ENCODE measurements around the gene GABRG1.

The GABRG1 gene

GRCh38 chr4:46123913-46124755 is at the start of gene GABRG1:
Gene GABRG1 (minus strand): TSS chr4:46124054. CDS start chr4:46123913, 141 bp downstream.
- DNase-seq (ENCODE audit: low spot score): peak; percentile 70

GRCh38 chr4:46146993-46147392 is 23.1 kb upstream of the GABRG1 start:
- DNase-seq (ENCODE audit: low spot score): no peak

- DNase-seq (ENCODE audit: low spot score): no peak
Observed at GRCh38 chr4:46131498-46132057, 7.7 kb upstream of the GABRG1 start.

DNA sequence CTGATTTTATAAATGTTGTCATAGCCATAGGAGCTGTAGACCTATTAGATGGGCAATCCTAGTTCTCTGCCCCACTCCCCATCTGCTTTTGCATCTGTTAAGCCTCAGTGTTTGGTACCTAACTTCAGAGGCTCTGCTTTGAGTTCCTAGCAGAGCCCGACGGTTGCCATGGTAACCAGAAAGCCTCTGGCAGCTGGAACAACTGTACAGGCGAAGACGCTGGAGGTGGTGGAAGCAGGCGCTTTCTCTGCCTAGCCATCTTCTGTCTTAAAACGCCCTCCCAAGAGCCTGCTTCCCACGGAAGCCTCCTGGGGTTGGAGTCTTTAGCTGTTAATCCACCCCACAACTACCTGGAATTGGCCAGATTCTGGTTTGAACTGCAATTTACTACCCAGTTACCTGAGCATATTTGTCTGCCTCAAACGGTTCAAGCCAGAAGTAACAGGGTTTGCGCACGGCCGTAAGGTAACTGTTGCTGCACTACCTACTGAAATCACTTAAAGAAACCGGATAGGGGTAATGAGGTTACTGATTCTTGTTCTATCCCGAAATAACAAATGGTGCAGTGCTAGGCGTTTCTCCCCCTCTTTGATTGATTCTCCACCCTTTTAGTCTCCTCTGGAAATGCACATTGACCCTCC is 1.0 kb upstream of the GABRG1 start:
- peak; percentile 45 for DNase-seq (ENCODE audit: low spot score)

GRCh38 chr4:46081674-46082073 is 42.2 kb downstream of the GABRG1 start:
- no peak for DNase-seq (ENCODE audit: low spot score)

GRCh38 chr4:46081248-46081647 is 42.6 kb downstream of the GABRG1 start:
- DNase-seq (ENCODE audit: low spot score): no peak

DNA sequence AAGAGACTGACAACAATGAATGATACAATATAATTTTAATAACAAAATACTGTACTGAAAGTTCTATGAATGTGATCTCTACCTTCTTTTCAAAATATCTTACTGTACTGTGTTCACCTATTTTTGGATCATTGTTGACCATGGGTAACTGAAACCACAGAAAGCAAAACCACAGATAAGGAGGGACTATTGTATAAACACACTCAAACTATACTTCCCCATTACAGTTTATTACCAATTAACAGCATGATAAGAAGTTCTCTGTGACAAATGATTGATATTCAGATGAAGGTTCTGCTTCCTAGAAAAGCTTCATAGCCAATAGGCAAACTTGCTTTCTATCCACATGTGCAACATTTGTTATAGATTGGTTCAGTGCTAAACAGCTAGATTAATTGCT is 50.1 kb downstream of the GABRG1 start:
- no peak for DNase-seq (ENCODE audit: low spot score)

GRCh38 chr4:46051392-46051791 is 72.5 kb downstream of the GABRG1 start:
- no peak for DNase-seq (ENCODE audit: low spot score)

DNA sequence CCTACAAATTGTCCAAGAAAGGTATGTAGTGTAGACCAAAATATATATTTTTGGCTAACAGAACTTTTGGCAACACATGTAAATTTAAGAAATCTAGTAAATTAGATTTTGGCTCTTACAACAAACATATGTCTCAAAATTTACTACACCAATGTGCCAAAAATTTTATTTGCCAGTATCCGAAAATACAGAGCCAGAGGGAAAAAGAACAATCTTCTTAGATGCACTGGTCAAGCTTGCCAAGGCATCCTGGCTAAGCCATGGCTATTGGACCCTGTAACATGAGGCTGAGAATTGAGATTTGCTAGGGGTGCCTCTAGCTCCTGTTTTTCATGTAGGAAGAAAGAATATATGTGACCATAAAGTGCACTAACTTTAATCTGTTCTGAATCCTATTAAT is 91.8 kb downstream of the GABRG1 start:
- no peak for DNase-seq (ENCODE audit: low spot score)

- DNase-seq (ENCODE audit: low spot score): no peak
Observed at GRCh38 chr4:46016306-46016705, 107.5 kb downstream of the GABRG1 start.

DNA sequence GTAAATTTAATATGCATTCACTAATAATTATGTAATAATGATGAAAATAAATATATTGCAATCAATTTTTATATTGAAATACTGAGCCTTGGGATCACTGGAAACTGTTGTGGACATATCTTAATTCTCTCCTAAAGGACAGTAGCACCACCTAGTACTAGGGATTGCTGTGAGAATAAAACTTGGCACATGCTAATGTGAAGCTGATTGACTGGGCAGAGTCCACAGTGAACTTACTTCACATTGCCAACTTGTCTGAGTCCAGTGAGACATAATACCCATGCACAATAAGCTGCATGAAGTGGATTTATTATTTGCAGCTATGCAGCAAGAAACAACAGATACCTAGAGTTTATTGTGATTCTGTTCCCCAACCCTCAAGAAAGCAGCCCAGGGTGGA is 131.1 kb downstream of the GABRG1 start:
- no peak for DNase-seq (ENCODE audit: low spot score)

DNA sequence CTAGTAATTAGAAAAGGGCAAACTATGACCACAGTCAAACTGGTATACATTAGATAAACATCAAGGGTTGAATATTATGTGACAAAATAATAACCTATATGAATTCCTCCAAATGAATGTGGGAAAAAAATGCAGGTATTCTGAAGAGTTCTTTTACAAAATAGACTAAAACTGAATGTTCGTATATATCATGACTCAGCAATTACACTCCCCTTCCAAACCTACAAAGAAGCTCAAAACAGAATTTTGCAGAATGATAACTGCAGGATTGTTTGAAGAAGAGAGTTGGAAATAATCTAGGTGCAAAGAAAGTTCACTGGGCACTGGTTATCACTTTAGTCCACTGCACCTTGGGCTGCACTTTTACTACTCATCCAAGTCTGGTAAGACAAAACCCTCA is 134.1 kb downstream of the GABRG1 start:
- no peak for DNase-seq (ENCODE audit: low spot score)

DNA sequence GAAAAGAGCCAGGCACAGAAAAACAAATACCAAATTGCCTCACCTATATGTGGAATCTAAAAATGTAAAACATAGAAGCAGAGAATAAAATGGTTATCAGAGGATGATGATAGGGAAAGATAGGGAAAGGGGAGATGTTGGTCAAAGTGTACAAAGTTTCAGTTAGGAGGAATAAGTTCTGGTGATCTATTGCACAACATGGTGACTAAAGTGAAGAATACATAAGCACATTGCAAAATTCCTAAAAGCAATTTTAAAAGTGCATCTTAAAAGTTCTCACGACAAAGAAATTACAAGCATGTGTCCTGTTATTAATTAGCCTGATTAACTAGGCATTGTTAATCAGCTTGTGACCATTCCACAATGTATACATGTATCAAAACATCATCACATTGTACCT is 136.0 kb downstream of the GABRG1 start:
- no peak for DNase-seq (ENCODE audit: low spot score)

Measured in putamen (tissue), 1 donor.